GM18907 (cell line): ENCODE data around the gene SLC25A34.

ENCODE experiments used
- ATAC-seq: cut with Tn5 transposase; IDR thresholded peaks from one replicate; pipeline ENCODE4 v1.9.1; 2021; ENCODE audit warnings: mild to moderate bottlenecking, moderate library complexity; ENCODE audit not compliant: unreplicated experiment

SLC25A34 gene

DNA sequence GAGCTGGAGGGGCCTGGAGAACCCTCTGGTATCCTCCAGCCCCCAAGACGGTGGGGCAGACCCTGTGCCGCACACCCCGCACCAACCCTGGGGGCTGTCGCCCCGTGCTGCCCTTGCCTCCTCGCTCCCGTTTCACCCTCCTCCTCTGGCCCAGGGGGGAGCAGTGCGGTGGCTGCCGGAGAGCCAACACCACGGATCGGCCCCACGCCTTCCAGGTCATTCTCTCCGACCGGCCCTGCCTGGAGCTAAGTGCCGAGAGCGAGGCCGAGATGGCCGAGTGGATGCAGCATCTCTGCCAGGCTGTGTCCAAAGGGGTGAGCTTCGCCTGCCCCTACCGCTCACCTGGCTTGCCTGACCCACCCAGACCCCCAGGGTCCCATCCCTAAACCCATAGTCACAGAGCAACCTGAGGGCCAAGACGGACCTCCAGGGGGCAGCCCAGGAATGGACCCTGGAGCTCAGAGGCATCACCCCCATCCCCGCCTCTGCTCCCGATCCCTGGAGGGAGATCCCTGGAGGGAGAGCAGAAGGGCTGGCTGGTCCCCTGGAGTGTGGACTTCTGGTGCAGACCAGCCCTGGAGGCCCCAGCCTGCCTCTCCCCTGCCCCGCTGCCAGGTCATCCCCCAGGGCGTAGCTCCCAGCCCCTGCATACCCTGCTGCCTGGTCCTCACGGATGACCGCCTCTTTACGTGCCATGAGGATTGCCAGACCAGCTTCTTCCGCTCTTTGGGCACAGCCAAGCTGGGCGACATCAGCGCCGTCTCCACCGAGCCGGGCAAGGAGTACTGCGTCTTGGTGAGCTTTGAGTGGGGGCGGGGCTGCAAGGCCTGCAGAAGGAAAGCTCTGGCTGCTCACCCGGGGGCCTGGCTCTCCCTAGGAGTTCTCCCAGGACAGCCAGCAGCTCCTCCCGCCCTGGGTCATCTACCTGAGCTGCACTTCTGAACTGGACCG, 4.0 kb upstream of the SLC25A34 start:
- no peak for ATAC-seq

DNA sequence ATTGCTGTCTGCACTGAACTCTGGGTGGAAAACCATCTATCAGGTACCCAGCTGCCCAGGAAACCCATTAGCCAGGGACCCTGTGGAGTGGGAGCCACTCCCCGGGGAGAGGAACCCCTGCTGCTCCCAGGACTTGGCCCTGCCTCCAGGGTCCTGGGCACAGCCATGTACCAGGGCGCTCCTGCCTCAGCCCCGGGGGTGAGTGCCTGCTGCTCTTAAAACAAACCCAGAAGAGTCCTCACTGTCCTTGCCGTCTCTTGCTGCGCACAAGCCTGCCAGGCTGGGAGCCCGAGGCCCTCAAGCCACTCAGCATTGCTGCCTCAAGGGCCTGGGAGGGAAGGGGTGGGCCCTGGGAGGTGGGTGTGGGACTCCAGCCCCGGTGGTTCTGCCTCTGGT, 3.4 kb upstream of the SLC25A34 start:
- ATAC-seq, result no peak

DNA sequence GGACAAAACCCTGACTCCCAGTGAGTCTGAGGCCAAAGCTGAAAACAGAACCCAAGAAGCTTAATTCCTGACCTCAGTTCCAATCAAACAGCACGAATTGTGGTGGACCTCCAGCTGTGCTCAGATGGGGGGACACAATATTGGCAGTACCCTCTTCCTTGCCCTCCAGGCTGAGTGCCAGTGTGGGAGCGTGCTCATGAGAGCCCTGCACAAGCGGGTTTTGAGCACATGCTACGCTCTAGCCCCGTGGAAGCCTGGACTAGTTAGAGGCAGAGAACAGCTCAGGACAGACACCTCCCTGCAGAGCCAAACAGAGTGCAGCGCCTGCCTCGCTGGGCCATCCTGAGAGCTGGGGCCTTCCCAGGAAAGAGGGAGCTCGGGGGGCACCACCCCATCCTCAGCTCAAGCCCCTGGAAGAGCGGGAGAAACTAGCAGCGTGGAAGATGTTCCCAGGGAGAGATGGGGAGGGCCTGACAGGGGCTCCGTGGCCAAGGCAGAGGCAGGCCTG, 2.8 kb upstream of the SLC25A34 start:
- no peak for ATAC-seq

DNA sequence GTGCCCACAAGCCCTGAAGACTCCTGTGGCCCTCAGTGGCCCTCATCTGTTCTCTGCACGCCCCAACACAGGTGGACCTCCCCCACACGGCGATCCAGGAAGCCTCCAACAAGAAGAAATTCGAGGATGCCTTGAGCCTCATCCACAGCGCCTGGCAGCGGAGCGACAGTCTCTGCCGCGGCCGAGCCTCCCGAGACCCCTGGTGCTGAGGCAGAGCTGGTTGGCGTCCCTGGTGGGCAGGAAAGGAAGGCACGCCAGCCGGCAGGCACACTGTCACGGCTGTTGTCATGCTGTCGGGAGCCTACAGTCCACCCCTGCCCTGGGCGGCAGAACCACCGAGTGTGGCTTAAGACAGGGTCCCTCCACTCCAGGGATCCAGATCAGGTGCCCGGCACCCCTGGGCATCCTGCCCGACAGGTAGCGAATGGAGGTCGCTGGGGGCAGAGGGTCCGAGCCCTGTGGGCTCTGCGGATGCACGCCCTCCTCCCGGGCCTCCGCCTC, 2.3 kb upstream of the SLC25A34 start:
- no peak for ATAC-seq

DNA sequence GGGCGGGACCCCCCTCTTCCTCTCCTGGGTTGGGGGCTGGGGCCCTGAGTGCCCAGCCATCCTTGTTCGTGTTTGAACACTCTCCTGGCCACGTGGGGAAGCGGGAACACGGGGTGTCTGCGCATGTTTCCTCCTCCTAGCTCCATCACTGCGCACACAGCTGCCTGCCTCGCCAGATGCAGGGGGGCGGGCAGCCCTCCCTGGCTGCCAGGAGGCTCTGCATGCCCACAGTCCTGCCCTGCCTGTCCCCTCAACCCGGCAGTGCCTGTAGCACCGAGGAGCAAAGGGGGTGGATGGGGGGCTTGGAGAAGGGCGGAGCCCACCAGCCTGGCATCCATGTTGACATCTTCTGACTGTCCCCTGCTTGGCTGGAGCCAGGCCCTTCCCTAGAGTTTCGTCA, 1.8 kb upstream of the SLC25A34 start:
- no peak for ATAC-seq

DNA sequence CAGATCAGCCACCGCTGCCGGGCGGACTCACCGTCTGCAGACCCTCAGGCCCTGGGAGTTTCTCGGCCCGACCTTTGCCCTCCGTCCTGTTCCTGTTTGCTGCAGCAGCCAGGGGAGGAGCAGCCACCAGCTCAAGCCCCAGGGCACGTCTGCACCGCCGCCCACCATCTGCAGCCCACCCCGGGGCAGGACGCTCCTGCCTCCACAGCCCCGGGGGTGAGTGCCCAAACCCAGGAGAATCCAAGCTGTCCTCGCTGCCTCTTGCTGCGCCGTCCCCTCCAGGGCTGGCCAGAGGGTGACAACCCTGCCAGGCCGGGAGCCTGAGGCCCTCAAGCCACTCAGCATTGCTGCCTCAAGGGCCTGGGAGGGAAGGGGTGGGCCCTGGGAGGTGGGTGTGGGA, 1.2 kb upstream of the SLC25A34 start:
- ATAC-seq, result no peak

DNA sequence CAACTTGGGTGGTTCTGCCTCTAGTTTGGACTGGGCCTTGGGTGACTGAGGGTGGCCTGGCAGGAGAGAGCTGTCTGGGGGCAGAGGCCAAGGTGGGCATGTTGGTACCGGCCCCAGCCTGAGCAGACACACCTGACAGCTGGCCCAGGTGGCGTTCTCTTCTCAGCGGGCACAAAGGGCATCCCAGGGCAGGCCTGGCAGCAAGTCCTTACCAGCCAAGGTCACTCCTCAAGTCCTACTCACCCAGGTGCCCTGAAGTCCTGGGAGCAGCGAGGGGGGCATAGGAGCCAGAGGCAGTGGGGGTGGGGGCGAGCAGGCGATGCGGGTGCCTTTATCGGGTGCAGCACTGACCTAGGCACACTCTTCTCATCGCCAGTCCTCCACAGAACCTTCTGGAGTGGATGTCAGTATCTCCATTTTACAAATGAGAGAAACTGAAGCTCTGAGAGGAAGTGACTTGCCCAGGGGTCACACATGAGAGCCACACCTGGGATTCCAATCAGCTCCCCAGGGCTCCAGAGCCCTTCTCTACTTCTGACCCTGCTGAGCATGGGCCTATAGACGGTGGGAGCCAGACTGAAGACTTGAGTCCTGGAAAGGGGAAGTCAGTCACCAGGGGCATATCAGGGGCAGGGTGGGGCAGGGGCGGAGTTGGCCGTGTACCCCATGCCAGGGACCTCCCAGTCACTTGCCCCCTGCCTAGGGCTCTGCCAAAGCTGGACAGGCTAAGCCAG, 587 bp upstream of the SLC25A34 start:
- ATAC-seq, result no peak

DNA sequence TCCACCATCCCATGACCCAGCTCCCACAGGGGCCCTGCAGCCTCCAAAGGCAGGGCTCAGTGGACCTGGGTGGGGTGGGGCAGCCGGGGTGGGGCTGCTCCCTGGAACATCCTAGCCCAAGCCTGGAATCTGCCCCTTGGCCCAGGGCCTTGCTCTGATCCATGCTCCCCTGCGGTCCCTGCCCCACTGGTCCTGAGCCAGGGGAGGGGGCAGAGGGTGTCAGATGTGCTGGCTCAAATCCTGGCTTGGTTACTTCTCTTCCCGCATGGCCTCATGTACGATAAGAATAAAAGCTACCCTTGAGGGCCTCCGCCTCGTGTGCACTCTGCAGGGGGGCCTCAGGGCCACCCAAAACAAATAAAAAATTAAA, 819 bp downstream of the SLC25A34 start:
- ATAC-seq, result no peak

DNA sequence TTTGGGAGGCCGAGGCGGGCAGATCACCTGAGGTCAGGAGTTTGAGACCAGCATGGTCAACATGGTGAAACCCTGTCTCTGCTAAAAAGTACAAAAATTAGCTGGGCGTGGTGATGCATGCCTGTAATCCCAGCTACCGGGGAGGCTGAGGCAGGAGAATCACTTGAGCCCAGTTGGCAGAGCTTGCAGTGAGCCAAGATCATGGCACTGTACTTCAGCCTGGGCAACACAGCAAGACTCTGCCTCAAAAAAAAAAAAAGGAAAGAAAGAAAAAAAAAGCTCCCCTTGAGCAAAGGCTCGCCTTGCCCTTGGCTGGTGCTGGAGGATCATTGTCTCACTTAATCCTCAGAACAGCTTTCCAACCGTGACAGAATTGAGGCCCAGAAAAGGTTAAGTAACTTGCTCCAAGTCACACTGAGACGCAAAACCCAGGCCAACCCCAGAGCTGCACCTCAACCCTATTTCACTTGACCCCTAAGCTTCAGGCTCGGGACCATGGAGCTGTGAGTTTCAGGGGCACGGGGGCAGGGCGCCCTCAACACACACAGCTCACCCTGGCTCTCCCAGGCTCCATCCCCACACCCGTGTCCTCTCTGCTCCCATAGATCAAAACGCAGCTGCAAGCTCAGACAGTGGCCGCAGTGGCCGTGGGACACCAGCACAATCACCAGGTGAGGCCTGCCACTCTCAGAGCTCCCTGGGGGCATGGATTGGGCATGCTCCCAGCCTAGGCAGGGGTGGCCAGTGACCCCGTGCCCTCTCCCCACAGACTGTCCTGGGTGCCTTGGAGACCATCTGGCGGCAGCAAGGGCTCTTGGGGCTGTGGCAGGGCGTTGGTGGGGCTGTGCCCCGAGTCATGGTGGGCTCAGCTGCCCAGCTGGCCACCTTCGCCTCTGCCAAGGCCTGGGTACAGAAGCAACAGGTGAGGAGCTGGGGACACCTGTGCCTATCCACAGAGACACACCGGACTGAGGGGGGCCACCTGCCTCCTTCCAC, 1.6 kb downstream of the SLC25A34 start:
- ATAC-seq, result no peak

DNA sequence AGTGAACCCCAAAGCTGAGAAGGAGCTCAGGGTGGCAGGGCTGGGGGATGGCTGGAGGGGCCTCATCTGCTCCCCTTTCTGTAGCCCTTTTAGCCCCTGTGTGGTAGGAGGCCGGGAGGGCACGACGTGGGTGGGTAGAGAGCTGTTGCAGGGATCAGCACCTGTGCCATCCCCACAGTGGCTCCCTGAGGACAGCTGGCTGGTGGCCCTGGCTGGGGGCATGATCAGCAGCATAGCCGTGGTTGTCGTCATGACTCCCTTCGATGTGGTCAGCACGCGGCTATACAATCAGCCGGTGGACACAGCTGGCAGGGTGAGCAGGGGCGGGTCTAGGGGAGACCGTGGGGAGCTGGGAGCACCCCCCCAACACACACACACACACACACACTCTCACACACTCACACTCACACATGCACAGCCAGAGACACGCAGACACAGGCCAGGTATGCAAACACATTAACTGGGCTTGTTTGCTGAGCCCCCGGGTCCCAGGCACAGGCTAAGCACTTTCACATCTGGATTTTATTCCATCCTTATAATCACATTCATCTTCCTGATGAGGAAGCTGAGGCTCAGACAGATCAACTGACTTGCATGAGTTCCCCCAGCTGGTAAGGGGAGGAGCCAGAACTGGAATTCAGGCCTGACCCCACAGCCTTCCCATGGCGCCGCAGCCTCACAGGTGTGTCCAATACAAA, 2.5 kb downstream of the SLC25A34 start:
- no peak for ATAC-seq

DNA sequence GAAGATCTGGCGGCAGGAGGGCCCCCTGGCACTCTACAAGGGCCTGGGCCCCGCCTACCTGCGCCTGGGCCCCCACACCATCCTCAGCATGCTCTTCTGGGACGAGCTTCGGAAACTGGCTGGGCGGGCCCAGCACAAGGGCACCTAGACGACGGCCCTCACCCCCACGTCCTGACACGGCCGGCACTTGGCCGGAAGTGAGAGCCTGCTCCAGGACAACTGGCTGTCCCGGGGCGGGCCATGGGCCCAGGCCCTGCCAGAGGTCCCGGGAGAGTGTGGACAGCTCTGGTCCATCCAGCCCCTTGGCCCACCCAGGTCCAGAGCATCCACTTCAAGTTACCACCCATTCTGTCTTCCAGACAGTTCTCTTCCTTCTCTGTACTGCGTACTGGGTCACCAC, 3.2 kb downstream of the SLC25A34 start:
- ATAC-seq, result no peak

DNA sequence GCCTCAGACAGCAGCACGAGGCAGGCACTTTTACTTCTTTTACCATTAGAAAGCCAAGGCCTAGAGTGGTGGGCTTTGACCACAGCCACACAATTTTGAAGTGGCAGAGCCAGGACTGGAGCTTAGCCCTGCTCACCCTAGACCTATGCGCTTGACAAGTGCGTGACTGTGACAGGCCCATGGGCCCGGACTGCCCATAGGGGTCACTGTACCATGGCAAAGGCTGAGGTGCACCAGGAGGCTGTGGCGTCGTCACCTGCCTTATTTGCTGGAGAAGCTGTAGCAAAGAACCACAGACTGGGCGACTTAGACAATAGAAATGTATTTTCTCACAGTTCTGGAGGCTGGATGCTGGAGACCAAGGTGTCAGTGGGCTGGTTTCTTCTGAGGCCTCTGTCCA, 3.7 kb downstream of the SLC25A34 start:
- no peak for ATAC-seq

DNA sequence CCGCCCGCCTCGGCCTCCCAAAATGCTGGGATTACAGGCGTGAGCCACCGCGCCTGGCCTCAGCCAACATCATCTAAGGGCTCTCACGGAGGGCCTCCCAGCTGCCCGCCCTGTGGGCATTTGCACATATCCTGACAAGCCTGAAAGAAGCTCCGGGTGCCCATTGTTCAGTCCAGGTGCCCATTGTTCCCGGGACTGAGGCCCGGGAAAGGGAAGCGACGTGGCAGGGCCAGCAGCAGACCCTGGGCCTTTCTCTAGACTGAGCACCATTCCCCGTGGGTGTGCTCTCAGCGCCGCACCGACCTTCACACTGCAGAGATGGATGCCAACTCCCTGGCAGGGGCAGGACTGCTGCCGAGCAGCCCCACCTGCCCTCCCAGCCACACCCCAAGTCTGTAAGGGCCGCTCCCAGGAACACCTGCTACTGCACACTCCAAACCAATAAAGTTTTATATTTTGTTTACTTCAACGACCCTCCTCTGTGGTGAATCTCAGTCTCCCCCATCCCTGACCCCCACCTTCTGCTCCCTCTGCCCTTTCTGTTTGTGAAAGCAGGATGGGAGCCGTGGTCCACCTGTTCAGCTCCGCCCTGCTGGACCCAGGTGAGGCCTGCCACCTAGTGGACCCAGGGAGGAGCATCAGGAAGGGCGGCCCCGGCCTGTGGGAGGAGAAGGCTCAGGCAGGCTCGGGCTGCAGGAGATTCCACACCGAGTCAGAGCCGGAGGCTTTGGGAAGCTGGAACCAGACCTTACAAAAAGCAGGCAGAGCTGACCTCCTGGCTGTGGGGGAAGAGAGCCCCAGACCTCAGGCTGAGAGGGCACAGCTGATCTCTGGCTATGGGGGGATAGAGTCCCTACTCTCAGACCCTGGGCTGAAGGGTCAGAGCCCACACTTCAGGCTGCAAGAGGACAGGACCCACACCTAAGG, 5.1 kb downstream of the SLC25A34 start:
- peak; percentile 59 for ATAC-seq

DNA sequence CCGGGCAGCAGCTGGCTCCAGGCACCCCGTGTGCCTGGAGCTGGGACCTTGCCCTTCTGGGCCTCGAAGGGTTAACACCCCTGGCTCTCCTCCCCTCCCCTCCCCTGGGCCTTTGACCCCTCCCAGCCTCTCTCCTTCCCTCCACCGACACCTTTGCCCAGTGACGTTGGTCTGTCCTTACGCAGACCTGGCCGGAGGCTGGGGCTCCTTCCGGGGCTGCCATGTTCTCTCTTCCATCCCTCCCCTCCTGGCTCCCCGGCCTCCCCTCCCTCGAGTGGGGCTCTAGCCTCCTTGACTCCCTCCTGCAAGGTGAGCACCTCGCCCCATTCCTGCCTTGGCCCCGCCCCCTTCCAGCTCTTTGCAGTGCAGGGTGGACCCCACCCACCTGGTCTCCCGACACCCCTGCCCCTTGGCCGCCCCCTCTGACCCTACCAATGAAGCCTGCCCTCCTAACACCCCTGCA, 6.3 kb downstream of the SLC25A34 start, which contains the start of gene TMEM82:
Gene TMEM82 (plus strand): TSS at position 161 of the 463 bp plus-strand sequence. CDS start 61 bp downstream, at position 222.
- no peak for ATAC-seq

DNA sequence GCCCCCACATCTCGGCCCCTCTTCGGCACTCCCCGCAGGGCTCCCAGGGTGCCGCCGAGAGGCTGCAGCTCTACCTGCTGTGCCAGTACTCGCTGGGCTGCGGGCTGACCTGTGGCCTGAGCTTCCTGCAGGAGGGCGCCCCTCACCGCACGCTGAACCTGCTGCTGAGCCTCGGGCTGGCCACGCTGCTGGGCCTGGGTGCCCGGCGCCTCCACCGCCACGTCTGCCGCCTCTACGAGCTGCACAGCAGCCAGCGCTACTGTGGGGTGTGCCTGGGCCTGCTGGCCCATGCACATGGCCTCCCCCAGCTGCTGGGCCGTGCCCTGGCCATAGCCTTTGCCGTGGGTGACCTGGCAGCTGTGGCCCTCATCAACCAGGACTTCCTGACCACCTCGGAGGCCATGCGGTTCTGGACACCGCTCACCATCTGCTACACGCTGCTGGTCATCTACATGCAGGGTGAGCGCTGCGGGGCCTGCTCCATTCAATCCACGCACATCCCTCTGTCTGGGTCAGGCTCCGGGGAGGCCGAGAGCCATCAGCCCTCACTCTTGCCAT, 8.1 kb downstream of the SLC25A34 start:
- ATAC-seq, result no peak

DNA sequence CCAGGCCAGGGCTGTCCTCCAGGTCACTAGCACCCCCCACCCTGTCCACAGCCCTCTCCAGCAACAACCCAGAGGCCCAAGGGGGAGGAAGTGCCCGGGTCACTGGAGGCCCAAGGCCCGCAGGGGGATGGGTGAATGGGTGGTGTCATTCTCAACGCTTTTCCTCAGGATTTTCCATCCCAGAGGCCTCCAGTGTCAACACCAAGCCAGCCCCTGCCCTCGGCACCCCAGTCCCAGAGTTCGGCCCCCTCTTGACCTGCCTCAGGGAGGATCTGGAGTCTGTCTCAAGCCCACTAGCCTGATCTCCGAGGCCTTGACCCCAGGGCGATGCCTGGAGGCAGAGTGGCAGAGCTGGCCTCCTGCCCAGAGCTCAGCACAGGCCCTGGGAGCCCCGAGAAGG, 11.3 kb downstream of the SLC25A34 start:
- ATAC-seq, result no peak

DNA sequence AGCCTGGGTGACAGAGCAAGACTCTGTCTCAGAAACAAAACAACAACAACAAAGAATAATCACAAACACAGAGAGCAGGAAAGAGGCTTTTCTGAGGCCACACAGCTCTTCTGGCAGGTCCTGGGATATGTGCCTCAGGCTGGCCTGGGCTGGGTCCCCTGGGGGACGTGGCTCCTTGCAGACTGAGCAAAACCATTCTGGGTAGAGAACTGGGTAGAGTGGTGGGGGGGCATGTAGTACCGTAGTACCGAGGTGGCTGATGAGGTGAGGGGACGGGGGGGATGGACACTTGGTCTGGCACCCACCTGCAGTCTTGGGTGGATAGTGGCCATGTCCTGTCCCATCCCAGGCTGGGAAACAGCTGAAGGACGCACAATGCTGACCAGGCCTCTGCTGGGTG, 12.2 kb downstream of the SLC25A34 start:
- ATAC-seq, result no peak

DNA sequence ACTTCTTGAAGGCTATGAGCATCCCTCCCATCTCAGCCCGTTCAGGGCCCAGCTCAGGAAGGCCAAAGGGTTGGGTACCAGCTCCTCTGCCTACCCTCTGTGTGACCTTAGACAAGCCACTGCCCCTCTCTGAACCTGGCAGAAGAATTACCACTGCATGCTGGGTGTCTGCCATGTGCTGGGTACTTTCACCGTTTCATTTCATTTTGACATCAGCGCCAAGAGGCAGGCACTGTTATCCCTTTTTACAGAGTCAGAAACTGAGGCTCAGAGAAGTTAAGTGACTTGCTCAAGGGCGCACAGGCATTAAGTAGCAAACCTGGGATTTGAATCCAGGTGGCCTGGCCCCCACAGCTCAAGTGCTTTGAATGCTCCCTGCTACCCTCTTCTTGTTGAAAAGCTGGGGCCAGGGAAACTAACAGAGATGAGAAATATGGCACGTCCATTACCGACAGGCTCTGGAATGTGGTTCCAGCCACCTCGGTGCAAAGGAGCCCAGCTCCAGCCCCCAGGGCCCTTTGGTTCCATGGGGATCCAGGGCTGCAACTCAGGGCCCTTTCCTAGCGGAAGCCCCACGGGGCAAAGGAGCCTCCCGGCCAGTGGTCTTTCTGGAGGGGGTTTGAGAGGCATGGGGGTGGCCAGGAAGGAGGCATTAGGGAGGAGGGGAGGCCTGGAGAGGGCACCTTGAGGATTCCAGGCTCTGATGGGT, 12.8 kb downstream of the SLC25A34 start:
- no peak for ATAC-seq
